Endothelial cell of umbilical vein (primary cell): ENCODE data around the gene SRSF11. TPM values are rescaled to one million over a fixed set of nuclear protein-coding genes. Genes with fewer than 3 reads are reported as not detected.

ENCODE experiments used
- BruUV-seq: library from RNA; stranded (reverse); fragments of 400-500 nt; replicated peaks from 2 replicates; lab custom pipeline; 2021; lab: Mats Ljungman, UMichigan
- CTCF ChIA-PET: fragments of 300-600, 350-600 bp; sonication (Branson Sonifier 250); formaldehyde crosslinking; loops from one replicate; lab custom pipeline; 2021; ENCODE audit warnings: antibody characterized with exemption, inconsistent platforms; lab: Charles Lee
- POLR2A ChIA-PET: fragments of 300-600, 350-600 bp; sonication (Branson Sonifier 250); formaldehyde crosslinking; loops from one replicate; lab custom pipeline; 2021; ENCODE audit warnings: antibody characterized with exemption, inconsistent platforms; lab: Charles Lee
- DNase-seq: peaks from one replicate; pipeline ENCODE4 v3.0.0-alpha.2; 2011; ENCODE audit warnings: low read depth, low spot score
- FAIRE-seq: peaks from 2 replicates; lab custom pipeline; 2011; peaks lifted over from hg19 to GRCh38; lab: Jason Lieb, UNC
- H2AFZ ChIP-seq: 2 replicates; pipeline ENCODE4 v1.6.0; 2012; ENCODE audit warnings: low read depth, low read length, control low read depth, inconsistent platforms
- H3K27ac ChIP-seq: 2 replicates; pipeline ENCODE4 v1.5.1; 2011; ENCODE audit warnings: low read depth, mild to moderate bottlenecking, control low read depth, low read length, moderate library complexity; ENCODE audit not compliant: insufficient read depth
- H3K27me3 ChIP-seq, 2 experiments: 2 replicates each; pipeline versions ENCODE4 v1.6.0 to v1.6.1; 2011; ENCODE audit warnings: low read length in 2 of 2, mixed read lengths in 1 of 2; ENCODE audit not compliant: control insufficient read depth in 2 of 2, insufficient read depth in 2 of 2
- H3K36me3 ChIP-seq, 2 experiments: 2 replicates in 1 of 2; 3 replicates in 1 of 2; pipeline ENCODE4 v1.5.1; 2011; ENCODE audit warnings: low read length in 2 of 2, mild to moderate bottlenecking in 1 of 2, moderate library complexity in 1 of 2; ENCODE audit not compliant: control insufficient read depth in 2 of 2, insufficient read depth in 2 of 2; ENCODE audit errors: extremely low read depth in 1 of 2
- H3K4me1 ChIP-seq: 3 replicates; pipeline ENCODE4 v1.5.1; 2011; ENCODE audit warnings: mild to moderate bottlenecking, low read length; ENCODE audit not compliant: control insufficient read depth, insufficient read depth; ENCODE audit errors: extremely low read depth
- H3K4me2 ChIP-seq: 2 replicates; pipeline ENCODE4 v1.6.1; 2011; ENCODE audit warnings: low read length, control low read depth, mixed read lengths; ENCODE audit not compliant: insufficient read depth
- H3K4me3 ChIP-seq, 3 experiments: fragments of 200-600 bp in 1 of 3; sonication (generic), shearing (Covaris generic) in 1 of 3; replicated peaks in 1 of 3; 2 replicates each; pipeline ENCODE4 v1.5.1; 2011 to 2016; ENCODE audit warnings: control low read depth in 3 of 3, low read length in 3 of 3, mild to moderate bottlenecking in 2 of 3, inconsistent platforms in 1 of 3, low read depth in 1 of 3, moderate library complexity in 1 of 3; ENCODE audit not compliant: insufficient read depth in 1 of 3
- H3K79me2 ChIP-seq: 2 replicates; pipeline ENCODE4 v1.6.0; 2012; ENCODE audit warnings: low read length, inconsistent platforms; ENCODE audit not compliant: control insufficient read depth, insufficient read depth
- H3K9ac ChIP-seq: replicated peaks from 2 replicates; pipeline ENCODE3; 2011; ENCODE audit warnings: low read length, control low read depth; ENCODE audit not compliant: insufficient read depth; ENCODE audit errors: extremely low read depth
- H3K9me1 ChIP-seq: replicated peaks from 3 replicates; pipeline ENCODE4 v1.6.0; 2011; ENCODE audit warnings: mild to moderate bottlenecking, low read length; ENCODE audit not compliant: control insufficient read depth, insufficient read depth; ENCODE audit errors: extremely low read depth
- H3K9me3 ChIP-seq: replicated peaks from 2 replicates; pipeline ENCODE4 v1.5.1; 2012; ENCODE audit warnings: low read length, inconsistent platforms; ENCODE audit not compliant: control insufficient read depth, insufficient read depth
- H4K20me1 ChIP-seq: replicated peaks from 2 replicates; pipeline ENCODE3; 2011; ENCODE audit warnings: mild to moderate bottlenecking, low read length; ENCODE audit not compliant: control insufficient read depth, insufficient read depth; ENCODE audit errors: extremely low read depth
- EZH2 ChIP-seq: IDR thresholded peaks from 2 replicates; pipeline ENCODE4 v1.6.1; 2012; ENCODE audit warnings: borderline replicate concordance, low read depth, mild to moderate bottlenecking, moderate library complexity, low read length, inconsistent platforms; ENCODE audit not compliant: severe bottlenecking
- FOS ChIP-seq: IDR thresholded peaks from 2 replicates; pipeline ENCODE4 v1.6.1; 2011; ENCODE audit warnings: mild to moderate bottlenecking, low read length, moderate library complexity, borderline replicate concordance; ENCODE audit not compliant: insufficient read depth
- GATA2 ChIP-seq: IDR thresholded peaks from 2 replicates; pipeline ENCODE4 v1.7.0; 2011; ENCODE audit warnings: low read depth, mild to moderate bottlenecking, moderate library complexity, mixed read lengths, low read length; ENCODE audit not compliant: insufficient read length, insufficient read depth
- JUN ChIP-seq: IDR thresholded peaks from 2 replicates; pipeline ENCODE4 v1.6.1; 2011; ENCODE audit warnings: borderline replicate concordance, low read depth; ENCODE audit not compliant: insufficient read length, insufficient read depth
- MYC ChIP-seq: IDR thresholded peaks from one replicate; pipeline ENCODE4 v1.6.1; 2011; ENCODE audit warnings: mild to moderate bottlenecking, low read depth, low read length
- POLR2A ChIP-seq: IDR thresholded peaks from 2 replicates; pipeline ENCODE4 v1.6.1; 2012; ENCODE audit warnings: low read depth, mild to moderate bottlenecking, control low read depth, low read length
- POLR2AphosphoS5 ChIP-seq: IDR thresholded peaks from 2 replicates; pipeline ENCODE4 v1.6.1; 2012; ENCODE audit warnings: low read depth, mild to moderate bottlenecking, control low read depth, low read length, moderate library complexity; ENCODE audit not compliant: insufficient read depth
- dilution Hi-C: fragments of 300-500 bp; cut with MboI; formaldehyde crosslinking; loops from one replicate; pipeline ENCODE4 v1.15.0; 2019; ENCODE audit warnings: low sequenced_read_pairs; ENCODE audit not compliant: extremely low pct_ligation_motif_present
- intact Hi-C: fragments of 100-400 bp; cut with micrococcal nuclease; formaldehyde crosslinking; loops from one replicate; pipeline ENCODE4 v1.10.0; 2022
- polyA plus RNA-seq, 4 experiments: library from polyadenylated mRNA; depleted of rRNA in 3 of 4; stranded (reverse) in 3 of 4; unstranded in 1 of 4; fragments of >200 nt; gene quantifications; 2 replicates each; pipeline versions ENCODE4 v1.2.1 to v1.2.3, GENCODE V29; 2011 to 2012; ENCODE audit warnings: missing spikeins in 1 of 4
- total RNA-seq: library from RNA; stranded (reverse); gene quantifications from 2 replicates; pipeline ENCODE4 v1.2.3, GENCODE V29; 2021
- TF ChIP-seq, protein P1 (sequence below), 2 donors: IDR thresholded peaks; 1 replicate in 1 of 2; 2 replicates in 1 of 2; pipeline ENCODE4 v1.5.1; 2011; ENCODE audit warnings: low read length in 2 of 2, mild to moderate bottlenecking in 2 of 2, moderate library complexity in 2 of 2, control low read depth in 1 of 2, inconsistent platforms in 1 of 2, low read depth in 1 of 2; ENCODE audit not compliant: insufficient read depth in 1 of 2; ENCODE audit errors: extremely low read depth in 1 of 2
- TF ChIP-seq, protein P2 (sequence below): IDR thresholded peaks from 2 replicates; pipeline ENCODE4 v1.6.1; 2011; ENCODE audit not compliant: insufficient read depth, insufficient read length

The SRSF11 gene
- total and polyA plus RNA-seq, 2 donors (not counting 3 experiments of a cell fraction or from before 2014, with no cell fraction given): 177 to 241 TPM

DNA sequence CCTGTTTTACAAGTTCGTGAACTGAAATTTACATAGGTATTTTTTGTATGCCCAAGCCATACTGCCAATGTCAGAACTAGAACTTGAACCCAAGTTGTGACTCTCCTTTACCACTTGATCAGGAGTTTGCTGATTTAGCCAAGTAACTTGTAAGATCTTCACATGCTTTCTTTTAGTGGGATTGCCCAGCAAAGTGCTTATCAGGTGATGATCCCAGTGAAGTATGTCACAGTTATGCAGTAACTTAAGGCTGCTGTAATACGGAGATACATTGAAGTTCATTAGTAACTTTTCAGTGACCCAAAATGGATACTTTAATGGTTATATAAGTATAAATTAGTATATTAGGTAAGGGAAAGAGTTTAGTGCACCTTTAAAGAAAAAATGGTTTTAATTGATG, 3.8 kb downstream of the SRSF11 start:
- H3K27ac ChIP-seq: no peak overlapping the region
- TF ChIP-seq MYC: no peak
- no peak for TF ChIP-seq POLR2A
- TF ChIP-seq POLR2AphosphoS5: no peak
- TF ChIP-seq FOS: no peak
- TF ChIP-seq GATA2: no peak
- TF ChIP-seq JUN: no peak
- TF ChIP-seq, protein P1, sequence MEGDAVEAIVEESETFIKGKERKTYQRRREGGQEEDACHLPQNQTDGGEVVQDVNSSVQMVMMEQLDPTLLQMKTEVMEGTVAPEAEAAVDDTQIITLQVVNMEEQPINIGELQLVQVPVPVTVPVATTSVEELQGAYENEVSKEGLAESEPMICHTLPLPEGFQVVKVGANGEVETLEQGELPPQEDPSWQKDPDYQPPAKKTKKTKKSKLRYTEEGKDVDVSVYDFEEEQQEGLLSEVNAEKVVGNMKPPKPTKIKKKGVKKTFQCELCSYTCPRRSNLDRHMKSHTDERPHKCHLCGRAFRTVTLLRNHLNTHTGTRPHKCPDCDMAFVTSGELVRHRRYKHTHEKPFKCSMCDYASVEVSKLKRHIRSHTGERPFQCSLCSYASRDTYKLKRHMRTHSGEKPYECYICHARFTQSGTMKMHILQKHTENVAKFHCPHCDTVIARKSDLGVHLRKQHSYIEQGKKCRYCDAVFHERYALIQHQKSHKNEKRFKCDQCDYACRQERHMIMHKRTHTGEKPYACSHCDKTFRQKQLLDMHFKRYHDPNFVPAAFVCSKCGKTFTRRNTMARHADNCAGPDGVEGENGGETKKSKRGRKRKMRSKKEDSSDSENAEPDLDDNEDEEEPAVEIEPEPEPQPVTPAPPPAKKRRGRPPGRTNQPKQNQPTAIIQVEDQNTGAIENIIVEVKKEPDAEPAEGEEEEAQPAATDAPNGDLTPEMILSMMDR (IDR thresholded peaks at IDR 0.05; ENCODE audit: extremely low read depth in 1 of 2, insufficient read depth in 1 of 2, low read depth in 1 of 2, low read length in 2 of 2): no peak
- TF ChIP-seq, protein P2, sequence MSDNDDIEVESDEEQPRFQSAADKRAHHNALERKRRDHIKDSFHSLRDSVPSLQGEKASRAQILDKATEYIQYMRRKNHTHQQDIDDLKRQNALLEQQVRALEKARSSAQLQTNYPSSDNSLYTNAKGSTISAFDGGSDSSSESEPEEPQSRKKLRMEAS: no peak
- no peak for TF ChIP-seq EZH2
- peaks cover 25% of the 10 kb centered on the region for H3K4me1 ChIP-seq
- no peaks in the 10 kb centered on the region for H3K9me3 ChIP-seq
- no peak for DNase-seq
- no peak overlapping the region for H3K9ac ChIP-seq
- H3K27me3 ChIP-seq: no peaks in the 10 kb centered on the region
- H3K9me1 ChIP-seq: no peaks in the 10 kb centered on the region
- dilution Hi-C loops: no loop called here
- H3K4me3 ChIP-seq: no peak overlapping the region
- H3K4me2 ChIP-seq: no peak overlapping the region
- intact Hi-C loops: loop anchor here (5.0 kb wide), 3 partner anchors 178 to 287 kb away; no protein-coding TSS in a partner anchor
- no TSS peak for BruUV-seq
- H2AFZ ChIP-seq: no peak overlapping the region
- peaks cover 14% of the 10 kb centered on the region for H4K20me1 ChIP-seq
- ChIA-PET POLR2A (no interaction called here), CTCF (no interaction called here)
- no peak for FAIRE-seq
- peaks cover 81% of the 10 kb centered on the region for H3K79me2 ChIP-seq
- peaks cover 4 to 25% of the 10 kb centered on the region in 2 experiments for H3K36me3 ChIP-seq
